Neural crest cell (in vitro differentiated cells): ENCODE data around the gene PPP2R3B. TPM values are rescaled to one million over a fixed set of nuclear protein-coding genes. Genes with fewer than 3 reads are reported as not detected.

Source experiments
- DNase-seq: peaks from one replicate; pipeline ENCODE4 v3.0.0; 2021; ENCODE audit warnings: low read depth, mixed read lengths, low spot score
- H3K27ac Mint-ChIP-seq: one replicate; pipeline ENCODE4 v1.8.0; 2021; ENCODE audit warnings: mild to moderate bottlenecking, mixed read lengths; ENCODE audit not compliant: unreplicated experiment
- H3K27me3 Mint-ChIP-seq: 2 replicates; pipeline ENCODE4 v1.8.0; 2021; ENCODE audit warnings: low read depth, mild to moderate bottlenecking, mixed read lengths
- H3K36me3 Mint-ChIP-seq: 2 replicates; pipeline ENCODE4 v1.8.0; 2021; ENCODE audit warnings: low read depth, mild to moderate bottlenecking, mixed read lengths
- H3K4me1 Mint-ChIP-seq: 2 replicates; pipeline ENCODE4 v1.8.0; 2021; ENCODE audit warnings: mixed read lengths
- H3K4me3 Mint-ChIP-seq: one replicate; pipeline ENCODE4 v1.8.0; 2021; ENCODE audit warnings: mild to moderate bottlenecking, mixed read lengths
- H3K9me3 Mint-ChIP-seq: 2 replicates; pipeline ENCODE4 v1.8.0; 2021; ENCODE audit warnings: mixed read lengths
- CTCF ChIP-seq: fragments of 200-600 bp; sonication (generic); conservative IDR thresholded peaks from 2 replicates; pipeline ENCODE4 v1.5.0; 2021; ENCODE audit warnings: antibody characterized with exemption, mild to moderate bottlenecking
- total RNA-seq: library from RNA; stranded (reverse); gene quantifications from 2 replicates; pipeline ENCODE4 v1.2.1, GENCODE V29; 2021

PPP2R3B gene
- total RNA-seq, 1 donor from 2014 or later: 96.5 TPM

DNA sequence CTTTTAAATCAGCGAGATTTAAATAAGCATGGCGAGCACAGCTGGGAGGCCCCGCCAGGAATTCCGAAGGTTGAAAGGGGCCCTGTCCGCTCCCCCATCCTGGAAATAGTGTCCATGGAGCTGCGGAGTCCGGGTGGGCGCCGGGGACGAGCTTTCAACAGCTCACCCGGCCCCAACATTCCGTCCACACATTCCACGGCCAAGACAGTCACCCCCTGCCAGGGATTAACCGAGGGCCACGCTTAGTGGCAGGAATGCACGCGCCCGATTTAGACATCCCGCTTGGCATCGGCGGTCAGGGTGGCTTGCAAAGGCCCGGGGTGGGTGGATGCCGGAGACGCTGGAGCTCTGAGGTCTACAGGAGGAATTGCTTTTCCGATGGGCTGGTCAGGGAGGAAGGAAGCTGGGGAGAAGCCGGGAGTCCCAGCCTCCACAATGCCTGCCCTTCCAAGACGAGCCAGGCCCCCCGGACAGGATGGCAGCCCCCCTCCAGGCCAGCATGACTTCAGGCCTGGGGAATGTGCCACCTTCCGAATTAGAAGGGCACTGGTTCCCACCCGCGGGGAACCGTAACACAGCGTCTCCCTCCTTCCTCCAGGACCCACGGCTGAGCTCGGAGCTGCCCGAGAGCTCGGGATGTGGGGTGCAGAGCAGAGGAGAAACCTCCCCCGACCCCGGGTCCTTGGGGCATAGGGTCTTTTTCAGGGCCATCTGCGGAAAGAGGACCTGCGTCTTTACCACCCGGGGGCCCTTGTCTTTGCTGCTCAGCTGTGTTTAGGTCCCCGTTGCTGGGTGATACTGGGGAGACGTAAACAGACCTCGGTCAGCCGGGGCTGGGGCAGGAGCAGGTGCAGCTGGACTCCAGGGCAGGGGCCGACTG lies 26.9 kb upstream of the PPP2R3B start:
- Mint-ChIP-seq H3K4me3 (no peak overlapping the region), H3K27me3 (peaks cover 12% of the 10 kb centered on the region), H3K36me3 (peaks cover 11% of the 10 kb centered on the region), H3K27ac (peak overlapping the region; percentile 62), H3K9me3 (no peaks in the 10 kb centered on the region), H3K4me1 (peaks cover 9% of the 10 kb centered on the region)
- no peak for TF ChIP-seq CTCF
- DNase-seq: peak; percentile 20

DNA sequence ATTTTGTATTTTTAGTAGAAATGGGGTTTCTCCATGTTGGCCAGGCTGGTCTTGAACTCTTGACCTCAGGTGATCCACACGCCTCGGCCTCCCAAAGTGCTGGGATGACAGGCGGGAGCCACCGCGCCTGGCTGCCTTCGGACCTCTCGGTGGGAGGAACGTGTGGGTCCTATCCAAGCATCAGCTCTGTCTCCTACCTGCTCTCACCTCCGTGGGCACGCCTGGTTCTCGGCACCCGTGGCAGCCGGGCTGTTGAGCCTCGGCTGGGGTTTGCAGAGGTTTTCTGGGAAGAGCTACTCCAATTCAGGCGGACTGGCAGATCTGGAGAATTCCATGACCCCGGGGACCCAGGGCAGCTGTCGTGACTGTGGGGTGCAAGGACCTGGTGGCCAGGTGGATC lies 23.6 kb upstream of the PPP2R3B start:
- no peak for TF ChIP-seq CTCF
- no peak overlapping the region for H3K27ac Mint-ChIP-seq
- peaks cover 10% of the 10 kb centered on the region for H3K36me3 Mint-ChIP-seq

GRCh38 chrX:405149-405548 lies 18.4 kb upstream of the PPP2R3B start:
- H3K4me1 Mint-ChIP-seq: peaks cover 17% of the 10 kb centered on the region
- H3K4me3 Mint-ChIP-seq: no peak overlapping the region
- no peak overlapping the region for H3K27ac Mint-ChIP-seq
- H3K27me3 Mint-ChIP-seq: no peaks in the 10 kb centered on the region
- peaks cover 8% of the 10 kb centered on the region for H3K36me3 Mint-ChIP-seq
- TF ChIP-seq CTCF: no peak
- DNase-seq: no peak
- H3K9me3 Mint-ChIP-seq: no peaks in the 10 kb centered on the region

More for the DNA sequence above, 23.6 kb upstream of the PPP2R3B start:
- no peak overlapping the region for H3K4me3 Mint-ChIP-seq
- no peak for DNase-seq
- H3K27me3 Mint-ChIP-seq: peaks cover 10% of the 10 kb centered on the region
- H3K4me1 Mint-ChIP-seq: peaks cover 9% of the 10 kb centered on the region
- no peaks in the 10 kb centered on the region for H3K9me3 Mint-ChIP-seq

GRCh38 chrX:404656-405055 lies 17.9 kb upstream of the PPP2R3B start:
- TF ChIP-seq CTCF: no peak
- H3K27ac Mint-ChIP-seq: peak overlapping the region; percentile 44
- H3K4me3 Mint-ChIP-seq: no peak overlapping the region
- H3K36me3 Mint-ChIP-seq: peaks cover 8% of the 10 kb centered on the region
- no peak for DNase-seq
- peaks cover 18% of the 10 kb centered on the region for H3K4me1 Mint-ChIP-seq
- H3K27me3 Mint-ChIP-seq: no peaks in the 10 kb centered on the region
- no peaks in the 10 kb centered on the region for H3K9me3 Mint-ChIP-seq

DNA sequence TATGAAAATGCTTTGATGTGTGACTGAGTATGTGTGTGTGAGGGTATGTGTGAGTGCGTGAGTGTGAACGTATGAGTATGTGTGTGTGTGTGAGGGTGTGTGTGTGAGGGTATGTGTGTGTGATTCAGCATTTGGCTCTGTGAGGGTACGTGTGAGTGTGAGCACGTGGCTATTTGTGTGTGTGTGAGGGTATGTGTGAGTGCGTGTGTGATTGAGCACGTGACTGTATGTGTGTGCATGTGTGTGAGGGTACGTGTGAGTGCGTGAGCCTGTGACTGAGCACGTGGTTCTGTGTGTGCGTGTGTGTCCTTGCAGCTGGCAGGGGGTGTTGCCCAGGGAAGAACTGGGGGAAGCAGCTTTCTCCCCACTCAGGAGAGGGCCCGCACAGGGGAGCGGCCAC lies 16.1 kb upstream of the PPP2R3B start:
- Mint-ChIP-seq H3K27me3 (no peaks in the 10 kb centered on the region), H3K9me3 (no peaks in the 10 kb centered on the region), H3K36me3 (peaks cover 3% of the 10 kb centered on the region), H3K4me3 (no peak overlapping the region), H3K4me1 (peaks cover 23% of the 10 kb centered on the region), H3K27ac (peak overlapping the region; percentile 3)
- DNase-seq: no peak
- TF ChIP-seq CTCF: no peak
